Calu3 (cell line): ENCODE measurements around the gene PSMA2. TPM values are rescaled to one million over a fixed set of nuclear protein-coding genes. Genes with fewer than 3 reads are reported as not detected.

Experiments
- BruUV-seq: library from RNA; stranded (reverse); fragments of 400-500 nt; replicated peaks from 2 replicates; lab custom pipeline; 2021; lab: Mats Ljungman, UMichigan
- CTCF ChIA-PET: fragments of 300-600 bp; sonication (Branson Sonifier 250); formaldehyde crosslinking; loops from one replicate; lab custom pipeline; 2022; ENCODE audit warnings: antibody characterized with exemption; lab: Charles Lee
- DNase-seq: peaks from one replicate; pipeline ENCODE4 v3.0.0; 2022
- H3K27ac Mint-ChIP-seq: one replicate; pipeline ENCODE4 v1.8.0; 2022; ENCODE audit warnings: mixed read lengths; ENCODE audit not compliant: unreplicated experiment
- H3K27me3 Mint-ChIP-seq: one replicate; pipeline ENCODE4 v1.8.0; 2022; ENCODE audit warnings: mixed read lengths; ENCODE audit not compliant: unreplicated experiment
- H3K36me3 Mint-ChIP-seq: one replicate; pipeline ENCODE4 v1.8.0; 2022; ENCODE audit warnings: mild to moderate bottlenecking, moderate library complexity, mixed read lengths; ENCODE audit not compliant: insufficient read depth, unreplicated experiment
- H3K4me1 Mint-ChIP-seq: one replicate; pipeline ENCODE4 v1.8.0; 2022; ENCODE audit warnings: mild to moderate bottlenecking, low read depth, mixed read lengths; ENCODE audit not compliant: unreplicated experiment
- H3K4me3 Mint-ChIP-seq: one replicate; pipeline ENCODE4 v1.8.0; 2022; ENCODE audit warnings: mild to moderate bottlenecking, low read depth, moderate library complexity, mixed read lengths; ENCODE audit not compliant: unreplicated experiment
- H3K9me3 Mint-ChIP-seq: one replicate; pipeline ENCODE4 v1.8.0; 2022; ENCODE audit warnings: low read depth, mixed read lengths; ENCODE audit not compliant: unreplicated experiment
- intact Hi-C: fragments of 100-400 bp; cut with micrococcal nuclease; formaldehyde crosslinking; loops from one replicate; pipeline ENCODE4 v1.10.0; 2022; ENCODE audit not compliant: unreplicated experiment
- total RNA-seq: library from RNA; stranded (reverse); gene quantifications from 2 replicates; pipeline ENCODE4 v1.2.3, GENCODE V29; 2022
- TF ChIP-seq, protein P1 (sequence below): fragments of 200-600 bp; IDR thresholded peaks from one replicate; pipeline ENCODE4 v1.8.0; 2022; ENCODE audit warnings: antibody characterized with exemption; ENCODE audit not compliant: unreplicated experiment

The PSMA2 gene
- total RNA-seq, 1 experiment from 2014 or later: 208 TPM

DNA sequence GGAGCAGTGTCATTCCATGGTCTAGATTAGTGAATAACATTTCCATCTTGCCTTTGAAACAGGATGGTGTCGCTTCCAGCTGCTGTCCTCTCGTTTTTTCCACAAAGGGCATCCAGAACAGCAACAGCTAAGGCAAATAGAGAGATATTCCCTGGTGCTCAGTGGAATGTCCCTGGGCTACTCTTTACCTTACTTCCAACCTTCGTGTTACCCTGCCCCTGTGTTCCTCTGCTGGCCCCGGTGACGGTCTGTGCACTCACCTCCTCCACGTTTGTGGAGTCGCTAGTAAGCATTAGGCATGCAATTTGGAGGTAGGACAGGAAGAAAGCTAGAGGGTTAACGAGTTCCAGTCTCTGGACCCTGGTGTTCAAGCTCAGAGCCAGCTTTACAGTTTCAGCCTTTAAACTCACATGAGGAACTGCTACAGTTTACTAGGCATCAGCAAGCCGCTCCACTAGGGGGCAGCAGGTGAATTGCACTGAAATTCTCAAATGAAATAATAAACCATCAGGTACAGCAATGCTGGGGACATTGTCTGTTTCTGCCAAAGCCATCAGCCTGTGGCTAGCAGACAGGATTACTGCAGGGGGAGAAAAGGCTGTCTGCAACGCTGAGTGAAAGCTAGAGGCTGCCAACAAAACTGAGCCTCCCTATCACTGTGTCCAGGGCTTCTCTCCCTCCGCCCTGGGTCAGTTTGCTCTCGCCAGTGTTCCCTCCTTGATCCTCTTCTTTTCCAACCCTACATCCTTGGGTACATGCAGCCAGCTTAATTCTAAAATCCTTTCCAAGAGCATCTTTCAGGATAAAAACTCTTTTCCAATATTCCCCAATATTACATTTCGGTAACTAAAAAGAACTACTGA lies 9.2 kb upstream of the PSMA2 start:
- intact Hi-C loops: loop anchor here (1.0 to 5.0 kb wide), 8 partner anchors 167 to 896 kb away; no protein-coding TSS in a partner anchor
- H3K27ac Mint-ChIP-seq: no peak overlapping the region

DNA sequence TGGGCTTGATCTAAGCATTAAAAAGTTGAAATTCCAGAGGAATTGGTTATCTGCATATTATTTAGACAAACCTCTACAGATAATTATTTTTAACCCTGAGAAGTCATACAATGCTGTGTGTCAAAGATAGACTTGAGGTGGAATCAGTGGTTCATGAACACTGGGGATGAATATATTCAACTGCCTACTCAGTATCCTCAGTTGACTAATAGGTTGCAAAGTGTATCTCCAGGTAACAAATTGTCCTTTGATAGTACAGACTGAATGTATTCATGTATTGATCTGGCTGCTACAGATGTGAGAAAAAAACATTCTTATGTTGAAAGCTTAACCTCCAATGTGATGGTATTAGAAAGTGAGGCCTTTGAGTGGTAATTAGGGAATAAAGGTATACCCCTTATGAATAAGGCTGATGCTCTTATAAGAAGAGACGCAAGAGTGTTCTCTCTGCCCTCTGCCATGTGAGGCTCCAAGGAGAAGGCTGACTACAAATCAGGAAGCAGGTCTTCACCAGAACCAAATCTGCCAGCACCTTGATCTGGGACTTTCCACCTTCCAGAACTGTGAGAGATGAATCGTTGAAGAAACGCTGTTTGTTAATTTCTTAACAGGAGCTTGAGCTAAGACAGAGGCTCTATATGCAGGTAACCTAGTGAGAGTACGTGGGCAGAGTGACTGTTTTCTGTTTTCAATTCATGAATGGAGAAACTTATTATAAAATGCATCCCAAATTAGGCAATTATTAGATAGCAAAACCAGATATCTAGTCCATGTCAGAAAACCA lies 7.7 kb upstream of the PSMA2 start:
- peaks cover 15% of the 10 kb centered on the region for H3K36me3 Mint-ChIP-seq
- intact Hi-C loops: loop anchor here (2.0 to 5.0 kb wide), 5 partner anchors 413 to 898 kb away; no protein-coding TSS in a partner anchor
- no TSS peak for BruUV-seq
- TF ChIP-seq, protein P1, sequence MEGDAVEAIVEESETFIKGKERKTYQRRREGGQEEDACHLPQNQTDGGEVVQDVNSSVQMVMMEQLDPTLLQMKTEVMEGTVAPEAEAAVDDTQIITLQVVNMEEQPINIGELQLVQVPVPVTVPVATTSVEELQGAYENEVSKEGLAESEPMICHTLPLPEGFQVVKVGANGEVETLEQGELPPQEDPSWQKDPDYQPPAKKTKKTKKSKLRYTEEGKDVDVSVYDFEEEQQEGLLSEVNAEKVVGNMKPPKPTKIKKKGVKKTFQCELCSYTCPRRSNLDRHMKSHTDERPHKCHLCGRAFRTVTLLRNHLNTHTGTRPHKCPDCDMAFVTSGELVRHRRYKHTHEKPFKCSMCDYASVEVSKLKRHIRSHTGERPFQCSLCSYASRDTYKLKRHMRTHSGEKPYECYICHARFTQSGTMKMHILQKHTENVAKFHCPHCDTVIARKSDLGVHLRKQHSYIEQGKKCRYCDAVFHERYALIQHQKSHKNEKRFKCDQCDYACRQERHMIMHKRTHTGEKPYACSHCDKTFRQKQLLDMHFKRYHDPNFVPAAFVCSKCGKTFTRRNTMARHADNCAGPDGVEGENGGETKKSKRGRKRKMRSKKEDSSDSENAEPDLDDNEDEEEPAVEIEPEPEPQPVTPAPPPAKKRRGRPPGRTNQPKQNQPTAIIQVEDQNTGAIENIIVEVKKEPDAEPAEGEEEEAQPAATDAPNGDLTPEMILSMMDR: no peak
- no peak overlapping the region for H3K27ac Mint-ChIP-seq
- DNase-seq: no peak
- no peaks in the 10 kb centered on the region for H3K4me1 Mint-ChIP-seq
- CTCF ChIA-PET: no interaction called here
- no peak overlapping the region for H3K4me3 Mint-ChIP-seq
- H3K27me3 Mint-ChIP-seq: no peaks in the 10 kb centered on the region
- H3K9me3 Mint-ChIP-seq: no peaks in the 10 kb centered on the region

More for the DNA sequence above, 9.2 kb upstream of the PSMA2 start:
- Mint-ChIP-seq H3K4me3 (no peak overlapping the region), H3K27me3 (no peaks in the 10 kb centered on the region), H3K4me1 (no peaks in the 10 kb centered on the region), H3K36me3 (peaks cover 8% of the 10 kb centered on the region), H3K9me3 (no peaks in the 10 kb centered on the region)
- peak; percentile 88 for DNase-seq
- TF ChIP-seq, protein P1: peak; percentile 91
- no TSS peak for BruUV-seq
- CTCF ChIA-PET: interaction anchor here (0.6 to 1.5 kb wide), 10 partner anchors 9 to 641 kb away, joined by 3 to 8 read pairs (median 4); partner anchors contain the start of genes MRPL32, PSMA2 and STK17A

DNA sequence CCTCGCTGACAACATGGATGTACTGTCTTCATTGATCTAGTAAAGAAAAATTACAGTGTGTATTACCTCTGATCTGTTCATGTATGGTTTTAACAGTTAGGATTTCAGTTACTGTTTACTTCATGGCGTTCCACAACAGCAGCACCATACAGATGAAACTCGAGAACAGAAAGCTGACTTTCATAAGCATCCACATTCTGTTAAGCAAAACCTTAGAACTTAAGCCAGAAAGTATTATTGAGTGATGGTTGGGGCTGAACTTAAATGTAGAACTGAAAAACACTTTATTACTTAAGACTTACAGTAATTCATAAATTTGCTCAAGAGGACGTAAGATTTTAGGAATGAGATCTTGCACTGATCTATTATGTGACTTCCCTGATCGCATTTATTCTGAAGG lies 3.9 kb upstream of the PSMA2 start:
- CTCF ChIA-PET: no interaction called here
- TF ChIP-seq, protein P1: no peak

DNA sequence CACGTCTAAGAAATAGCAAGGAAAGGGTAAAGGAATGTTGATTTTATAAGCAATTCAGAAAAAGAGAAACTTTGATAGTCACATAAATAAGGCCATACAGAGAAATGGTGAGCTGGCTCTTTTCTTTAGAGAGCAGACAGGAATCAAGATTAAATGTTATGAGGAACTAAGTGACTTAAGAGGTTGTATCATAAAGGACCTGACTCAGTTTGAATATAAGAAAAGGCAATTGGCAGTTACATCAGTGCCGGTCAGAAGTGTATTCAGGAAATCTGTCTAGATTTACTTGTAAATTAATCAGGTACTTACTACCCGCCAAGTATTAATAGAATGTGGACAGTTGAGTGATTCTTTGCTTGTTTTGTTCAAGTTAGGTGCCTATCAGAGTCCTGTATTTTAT lies 2.3 kb upstream of the PSMA2 start:
- Mint-ChIP-seq H3K27ac (no peak overlapping the region), H3K4me1 (peaks cover 10% of the 10 kb centered on the region), H3K27me3 (no peaks in the 10 kb centered on the region), H3K4me3 (no peak overlapping the region), H3K36me3 (peaks cover 46% of the 10 kb centered on the region), H3K9me3 (no peaks in the 10 kb centered on the region)
- BruUV-seq: no TSS peak
- CTCF ChIA-PET: interaction anchor here (0.7 kb wide), 2 partner anchors 174 to 970 kb away, joined by 3 read pairs; no protein-coding TSS in a partner anchor
- intact Hi-C loops: loop anchor here (5.0 kb wide), 1 partner anchor 658 kb away; no protein-coding TSS in a partner anchor
- TF ChIP-seq, protein P1: no peak
- no peak for DNase-seq

More for the DNA sequence above, 3.9 kb upstream of the PSMA2 start:
- H3K36me3 Mint-ChIP-seq: peaks cover 39% of the 10 kb centered on the region
- H3K27me3 Mint-ChIP-seq: no peaks in the 10 kb centered on the region
- H3K27ac Mint-ChIP-seq: no peak overlapping the region
- DNase-seq: no peak
- no peak overlapping the region for H3K4me3 Mint-ChIP-seq
- BruUV-seq: no TSS peak
- no peaks in the 10 kb centered on the region for H3K4me1 Mint-ChIP-seq
- no peaks in the 10 kb centered on the region for H3K9me3 Mint-ChIP-seq
- intact Hi-C loops: no loop called here
